Hematopoietic multipotent progenitor cell (in vitro differentiated cells): ENCODE results near the gene MYO5B. TPM values are rescaled to one million over a fixed set of nuclear protein-coding genes. Genes with fewer than 3 reads are reported as not detected.

ENCODE experiments used
- DNase-seq, 3 donors: peaks; one replicate each; pipeline ENCODE4 v3.0.0-alpha.2; 2011 to 2015; ENCODE audit warnings: low read depth in 2 of 3, low spot score in 2 of 3
- small RNA-seq: library from RNA; depleted of rRNA; stranded (forward); fragments of <200 nt; gene quantifications from one replicate; pipeline ENCODE3, GENCODE V24; 2012
- total RNA-seq: library from RNA; depleted of rRNA; stranded (reverse); fragments of >200 nt; gene quantifications from one replicate; pipeline ENCODE4 v1.2.3, GENCODE V29; 2012

The MYO5B gene
- total RNA-seq, 1 donor: under 0.01 TPM

- no peak for DNase-seq
Observed at GRCh38 chr18:49778826-49779465, 416.0 kb downstream of the MYO5B start.

Small RNA genes within 50 kb of the gene (small RNA-seq; reads per million reads assigned to genes)
- gene RF00019 (not detected), gene RF00283 (not detected), gene RN7SL310P (not detected), gene RNA5SP457 (not detected), gene SCARNA17 (not detected)

Other genes with a start within 250 kb of the MYO5B start
- gene CFAP53, start 71.3 kb upstream of the MYO5B start, total RNA-seq: 0.27 TPM
- 94.8 TPM for gene MBD1, start 86.4 kb upstream of the MYO5B start, total RNA-seq
- gene CXXC1, start 92.5 kb upstream of the MYO5B start, total RNA-seq: 86.4 TPM
- gene SKA1, start 179.9 kb upstream of the MYO5B start, total RNA-seq: 0.81 TPM